GM12878 (cell line): Measurements from ENCODE around the gene DDX10. TPM values are rescaled to one million over a fixed set of nuclear protein-coding genes. Genes with fewer than 3 reads are reported as not detected.

Experiments
- CBX5 ChIP-seq: sonication (generic); IDR thresholded peaks from 2 replicates; pipeline ENCODE4 v1.6.1; 2016; ENCODE audit warnings: low read depth, moderate library complexity, mild to moderate bottlenecking, inconsistent platforms
- E2F8 ChIP-seq: fragments of 450-650 bp; IDR thresholded peaks from 2 replicates; pipeline ENCODE4 v1.6.1; 2018; ENCODE audit warnings: mild to moderate bottlenecking, low read depth, moderate library complexity; ENCODE audit not compliant: partially characterized antibody
- RELA ChIP-seq: fragments of 450-650 bp; IDR thresholded peaks from 2 replicates; pipeline ENCODE4 v1.8.0; 2014; ENCODE audit warnings: borderline replicate concordance; ENCODE audit not compliant: partially characterized antibody
- RUNX3 ChIP-seq: IDR thresholded peaks from 2 replicates; pipeline ENCODE4 v1.6.1; 2012; ENCODE audit warnings: low read length, inconsistent platforms
- SUPT20H ChIP-seq: IDR thresholded peaks from 2 replicates; pipeline ENCODE4 v1.6.1; 2011; ENCODE audit warnings: low read depth, mild to moderate bottlenecking, low read length, moderate library complexity, borderline replicate concordance; ENCODE audit not compliant: control insufficient read depth
- ZBTB11 ChIP-seq: fragments of 450-650 bp; formaldehyde crosslinking; IDR thresholded peaks from 2 replicates; pipeline ENCODE4 v1.5.0; 2022; ENCODE audit warnings: mild to moderate bottlenecking, missing genetic modification characterization
- ZNF622 ChIP-seq: fragments of 450-650 bp; IDR thresholded peaks from 2 replicates; pipeline ENCODE4 v1.6.1; 2017; ENCODE audit warnings: mild to moderate bottlenecking, inconsistent platforms
- polyA plus RNA-seq, 11 experiments: library from polyadenylated mRNA; depleted of rRNA in 4 of 11; unstranded in 6 of 11; stranded (reverse) in 5 of 11; fragments of >200 nt; fragmentation: Nextera tagmentation in 4 of 11; fragmentation: Illumina TruSeq in 1 of 11; extraction: Ambion mirVana in 4 of 11; extraction: Trizol in 1 of 11; gene quantifications; 1 replicate in 1 of 11; 2 replicates in 10 of 11; pipeline versions ENCODE4 v1.2.1 to v1.2.3, GENCODE V29; 2011 to 2016; ENCODE audit warnings: inconsistent platforms in 2 of 11, missing spikeins in 2 of 11, low read depth in 1 of 11
- total RNA-seq, 4 experiments: library from RNA; depleted of rRNA in 3 of 4; stranded (reverse); fragments of >200 nt in 3 of 4; fragmentation: Illumina TruSeq in 1 of 4; extraction: Trizol in 1 of 4; gene quantifications; 2 replicates each; pipeline versions ENCODE4 v1.2.1 to v1.2.3, GENCODE V29; 2013 to 2021

Gene DDX10
- total and polyA plus RNA-seq, 10 of the 15 experiments (the other 5 are each of a cell fraction or from before 2014, with no cell fraction given) = 20.9 to 51.5 (median 31.9) TPM

- TF ChIP-seq E2F8 (no peak), SUPT20H (no peak), CBX5 (no peak), RUNX3 (no peak), ZBTB11 (CRISPR knock-in tag) (no peak), ZNF622 (no peak), RELA (no peak)
Measured at GRCh38 chr11:108685419-108686130, 20.7 kb downstream of the DDX10 start (continued).
